ENCODE results near the gene MARK4.

- TF ChIP-seq CTCF (IDR thresholded peaks at IDR 0.05) (no peak), POLR2A (IDR thresholded peaks at IDR 0.05) (no peak)
Observed at GRCh38 chr19:45243144-45243732, 7.8 kb upstream of the MARK4 start.

Measured in lower leg skin (tissue), 3 donors.